ACC112 (cell line): ENCODE data around the gene C19orf73.

ENCODE experiments used
- H2AFZ ChIP-seq: fragments of 200-600 bp; sonication (generic); one replicate; pipeline ENCODE4 v1.6.0; 2017; ENCODE audit warnings: antibody characterized with exemption, low read length; ENCODE audit not compliant: unreplicated experiment
- H3K27ac ChIP-seq: fragments of 200-600 bp; sonication (generic); 2 replicates; pipeline ENCODE4 v1.5.1; 2014; ENCODE audit warnings: low read depth, mild to moderate bottlenecking, antibody characterized with exemption, low read length, moderate library complexity
- H3K27me3 ChIP-seq: fragments of 200-600 bp; sonication (generic); 2 replicates; pipeline ENCODE4 v1.6.1; 2014; ENCODE audit warnings: mild to moderate bottlenecking, antibody characterized with exemption, low read length, moderate library complexity, mixed read lengths; ENCODE audit not compliant: insufficient read depth
- H3K36me3 ChIP-seq: fragments of 200-600 bp; sonication (generic); 2 replicates; pipeline ENCODE4 v1.6.1; 2016; ENCODE audit warnings: mild to moderate bottlenecking, antibody characterized with exemption, low read length, moderate library complexity, mixed read lengths; ENCODE audit not compliant: insufficient read depth
- H3K4me1 ChIP-seq: fragments of 200-600 bp; sonication (generic); one replicate; pipeline ENCODE4 v1.6.1; 2016; ENCODE audit warnings: low read length, mixed read lengths; ENCODE audit not compliant: insufficient read depth, unreplicated experiment, control insufficient read depth
- H3K4me3 ChIP-seq: fragments of 200-600 bp; sonication (generic); 2 replicates; pipeline ENCODE4 v1.5.1; 2014; ENCODE audit warnings: mild to moderate bottlenecking, low read depth, low read length
- H3K79me2 ChIP-seq: fragments of 200-600 bp; sonication (generic); one replicate; pipeline ENCODE4 v1.6.0; 2016; ENCODE audit warnings: low read length; ENCODE audit not compliant: control insufficient read depth, unreplicated experiment, insufficient read depth

The C19orf73 gene

DNA sequence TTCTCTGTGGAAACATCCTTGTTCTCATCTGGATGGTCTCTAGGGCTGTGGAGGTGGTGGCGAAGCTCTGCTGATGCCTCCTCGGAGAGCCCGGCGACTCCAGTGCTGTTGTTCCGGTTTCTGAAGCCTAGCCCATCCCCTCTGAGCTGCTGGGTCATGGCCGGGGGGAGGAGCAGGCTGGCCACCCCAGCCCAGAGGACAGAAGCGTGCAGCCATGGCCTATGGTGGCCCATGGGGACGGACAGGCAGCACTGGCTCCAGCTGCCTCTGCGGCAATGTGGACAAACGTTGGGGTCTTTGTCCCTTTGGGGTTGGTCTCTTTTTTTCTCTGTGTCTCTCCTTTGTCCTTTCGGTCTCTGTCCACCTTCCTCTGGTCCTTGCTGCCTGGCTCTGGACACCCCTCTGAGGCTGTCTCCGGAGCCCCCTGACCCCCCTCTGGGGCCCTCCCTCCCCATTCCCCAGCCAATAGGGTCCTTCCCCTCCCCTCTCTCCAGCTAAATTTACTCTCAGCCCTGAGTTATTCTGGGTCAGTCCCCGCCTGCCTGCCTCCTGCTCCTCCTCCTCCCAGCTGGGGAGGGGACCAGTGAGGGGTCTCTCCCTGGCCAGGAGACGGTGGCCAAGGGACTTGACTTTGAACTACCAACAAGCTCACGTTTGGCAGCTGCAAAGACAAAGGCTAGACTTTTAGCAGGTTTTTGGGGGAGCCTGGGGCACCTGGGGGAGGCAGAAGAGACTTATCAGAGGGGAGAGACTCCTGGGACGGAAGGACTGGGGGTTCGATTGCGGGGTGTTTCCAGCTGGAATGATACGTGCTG lies 36.3 kb upstream of the C19orf73 start, which contains the start of gene HRC:
HRC (minus strand) TSS at position 392 of the 815 bp plus-strand sequence; CDS start at position 233, 159 bp downstream.
- Histone ChIP-seq H3K79me2 (peaks cover 6% of the 10 kb centered on the region), H3K4me3 (no peak within 1 kb of the TSS), H3K4me1 (no peaks in the 10 kb centered on the region), H3K27ac (no peak within 1 kb of the TSS), H2AFZ (no peak within 1 kb of the TSS), H3K27me3 (no peaks in the 10 kb centered on the region), H3K36me3 (no peaks in the 10 kb centered on the region)

DNA sequence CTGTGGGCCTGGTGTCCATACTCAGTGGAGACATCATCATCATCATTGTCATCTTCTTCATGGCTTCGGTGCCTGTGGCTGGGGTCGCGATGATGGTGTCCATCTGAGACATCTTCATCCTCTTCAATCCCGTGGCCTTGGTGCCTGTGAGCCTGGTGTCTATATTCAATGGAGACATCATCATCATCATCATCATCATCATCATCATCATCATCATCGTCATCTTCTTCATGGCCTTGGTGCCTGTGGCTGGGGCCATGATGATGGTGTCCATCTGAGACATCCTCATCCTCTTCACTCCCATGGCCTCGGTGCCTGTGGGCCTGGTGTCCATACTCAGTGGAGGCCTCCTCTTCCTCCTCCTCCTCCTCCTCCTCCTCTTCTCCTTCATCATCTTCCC lies 35.3 kb upstream of the C19orf73 start:
- no peaks in the 10 kb centered on the region for H3K27me3 ChIP-seq

DNA sequence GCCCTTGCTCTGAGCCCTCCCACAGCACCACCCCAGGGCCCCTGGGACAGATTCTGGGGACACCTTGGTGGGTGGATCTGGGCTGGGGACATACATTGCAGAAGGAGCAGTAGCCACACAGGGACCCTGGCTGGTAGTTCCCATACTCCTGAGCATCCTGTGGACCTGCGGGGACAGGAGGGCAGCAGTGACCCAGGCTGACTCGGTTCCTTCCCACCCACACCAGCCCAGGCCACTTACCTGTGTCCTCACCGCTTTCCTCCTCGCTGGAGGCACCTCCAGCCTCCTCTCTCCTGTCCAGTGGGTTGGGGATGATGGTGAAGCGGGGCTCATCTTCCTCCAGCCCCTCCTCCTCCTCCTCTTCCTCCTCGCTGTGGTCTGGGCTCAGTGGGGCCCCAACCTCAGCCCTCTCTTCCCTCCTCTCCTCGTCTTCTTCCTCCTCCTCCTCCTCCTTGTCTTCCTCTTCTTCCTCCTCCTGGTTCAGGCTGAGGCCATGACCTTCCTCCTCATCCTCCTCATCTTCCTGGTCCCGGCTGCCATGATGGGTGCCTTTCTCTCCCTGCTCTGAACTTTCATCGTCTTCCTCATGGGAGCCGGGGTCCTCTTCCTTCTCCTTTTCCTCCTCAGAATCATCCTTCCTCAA lies 34.3 kb upstream of the C19orf73 start:
- H3K4me3 ChIP-seq, result no peak overlapping the region
- H3K4me1 ChIP-seq, result no peaks in the 10 kb centered on the region
- H3K36me3 ChIP-seq, result no peaks in the 10 kb centered on the region
- no peak overlapping the region for H3K27ac ChIP-seq
- peaks cover 2% of the 10 kb centered on the region for H3K79me2 ChIP-seq
- H2AFZ ChIP-seq, result no peak overlapping the region
- no peaks in the 10 kb centered on the region for H3K27me3 ChIP-seq

More for the DNA sequence above, 35.3 kb upstream of the C19orf73 start:
- Histone ChIP-seq H3K79me2 (peaks cover 6% of the 10 kb centered on the region), H3K27ac (no peak overlapping the region), H3K36me3 (no peaks in the 10 kb centered on the region), H3K4me3 (no peak overlapping the region), H2AFZ (no peak overlapping the region), H3K4me1 (no peaks in the 10 kb centered on the region)

DNA sequence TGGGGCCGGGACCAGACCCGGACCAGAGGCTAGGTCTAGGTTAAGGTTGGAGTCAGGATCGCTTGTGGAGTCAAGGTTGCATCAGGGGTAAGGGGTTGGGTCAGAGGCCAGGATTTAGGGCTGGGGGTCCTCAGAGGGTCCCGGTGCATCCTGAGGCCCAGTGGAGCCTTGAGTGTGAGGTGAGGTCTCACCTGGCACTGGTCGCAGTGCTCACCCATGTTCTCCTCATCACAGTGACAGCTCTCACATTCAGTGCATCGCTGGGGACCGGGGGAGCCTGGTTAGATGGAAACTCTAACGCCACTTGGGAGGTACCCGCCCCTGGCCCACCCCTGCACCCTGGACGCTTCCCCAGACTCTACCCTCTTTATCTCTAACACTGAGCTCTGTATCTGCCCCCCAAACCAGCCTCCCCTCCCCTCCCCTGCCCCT lies 33.2 kb upstream of the C19orf73 start:
- Histone ChIP-seq H3K79me2 (no peaks in the 10 kb centered on the region), H3K4me3 (no peak overlapping the region; the same call in 1 of the 2 replicates), H3K27ac (no peak overlapping the region), H3K4me1 (no peaks in the 10 kb centered on the region), H2AFZ (no peak overlapping the region), H3K27me3 (no peaks in the 10 kb centered on the region), H3K36me3 (no peaks in the 10 kb centered on the region)

DNA sequence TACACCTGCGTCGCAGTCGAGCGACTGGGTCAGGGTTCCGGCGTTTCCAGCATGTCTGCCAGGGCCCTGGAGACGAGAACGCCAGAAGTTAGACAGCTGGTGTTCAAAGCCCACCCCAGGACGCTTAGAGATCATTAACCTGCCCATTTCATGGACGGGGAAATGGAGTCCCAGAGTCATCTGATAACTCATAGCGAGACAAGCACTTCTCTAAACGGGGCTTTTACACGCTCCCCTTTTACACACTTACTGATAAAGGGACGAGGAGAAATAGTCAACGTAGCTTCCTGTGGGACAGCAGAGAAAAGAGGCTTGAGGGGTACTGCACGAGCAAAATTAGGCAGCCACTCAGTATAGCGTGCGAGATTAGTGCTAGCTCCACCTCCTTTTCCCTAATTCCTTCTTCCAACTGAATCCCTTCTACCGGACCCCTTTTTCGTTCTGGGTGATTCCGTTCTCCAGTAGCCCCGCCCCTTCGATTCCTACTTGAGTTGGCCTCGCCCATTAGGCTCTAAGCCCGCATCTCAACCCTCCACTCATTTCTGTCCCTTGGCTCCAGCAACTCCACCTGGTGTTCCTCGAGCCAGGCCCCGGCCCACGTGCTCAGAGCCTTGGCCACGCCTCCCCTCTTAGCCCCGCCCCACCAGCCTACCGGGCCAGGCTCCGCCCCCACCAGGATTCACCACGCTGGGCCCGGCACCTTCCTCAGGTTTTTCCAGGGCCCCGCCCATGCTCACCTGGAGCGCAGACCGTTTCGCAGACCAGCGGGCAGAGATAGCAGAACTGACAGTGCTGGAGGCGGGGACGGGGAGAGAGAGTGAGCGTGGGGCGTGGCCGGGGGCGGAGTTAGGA lies 32.5 kb upstream of the C19orf73 start:
- no peak overlapping the region for H3K27ac ChIP-seq
- no peaks in the 10 kb centered on the region for H3K27me3 ChIP-seq
- H3K79me2 ChIP-seq, result no peaks in the 10 kb centered on the region
- peak overlapping the region; percentile 89 for H3K4me3 ChIP-seq
- H2AFZ ChIP-seq, result no peak overlapping the region
- H3K36me3 ChIP-seq, result no peaks in the 10 kb centered on the region
- no peaks in the 10 kb centered on the region for H3K4me1 ChIP-seq

DNA sequence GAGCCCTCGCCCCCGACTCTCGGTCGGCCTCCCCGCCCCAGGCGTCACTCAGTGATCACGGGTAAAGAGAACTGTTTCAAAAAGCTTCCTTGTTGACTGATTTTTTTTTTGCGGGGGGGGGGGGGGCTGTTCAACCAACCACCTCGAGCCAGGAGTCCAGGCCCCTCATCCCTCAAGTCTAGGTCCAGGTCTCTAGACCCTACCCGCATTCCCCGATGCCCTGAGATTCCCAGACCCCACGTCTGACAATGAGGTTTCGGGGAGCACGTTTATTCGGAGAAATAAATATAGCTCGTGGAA lies 32.0 kb upstream of the C19orf73 start:
- Histone ChIP-seq H3K4me1 (no peaks in the 10 kb centered on the region), H3K4me3 (peak overlapping the region; percentile 89), H2AFZ (no peak overlapping the region), H3K36me3 (no peaks in the 10 kb centered on the region), H3K27ac (no peak overlapping the region), H3K79me2 (no peaks in the 10 kb centered on the region), H3K27me3 (no peaks in the 10 kb centered on the region)

DNA sequence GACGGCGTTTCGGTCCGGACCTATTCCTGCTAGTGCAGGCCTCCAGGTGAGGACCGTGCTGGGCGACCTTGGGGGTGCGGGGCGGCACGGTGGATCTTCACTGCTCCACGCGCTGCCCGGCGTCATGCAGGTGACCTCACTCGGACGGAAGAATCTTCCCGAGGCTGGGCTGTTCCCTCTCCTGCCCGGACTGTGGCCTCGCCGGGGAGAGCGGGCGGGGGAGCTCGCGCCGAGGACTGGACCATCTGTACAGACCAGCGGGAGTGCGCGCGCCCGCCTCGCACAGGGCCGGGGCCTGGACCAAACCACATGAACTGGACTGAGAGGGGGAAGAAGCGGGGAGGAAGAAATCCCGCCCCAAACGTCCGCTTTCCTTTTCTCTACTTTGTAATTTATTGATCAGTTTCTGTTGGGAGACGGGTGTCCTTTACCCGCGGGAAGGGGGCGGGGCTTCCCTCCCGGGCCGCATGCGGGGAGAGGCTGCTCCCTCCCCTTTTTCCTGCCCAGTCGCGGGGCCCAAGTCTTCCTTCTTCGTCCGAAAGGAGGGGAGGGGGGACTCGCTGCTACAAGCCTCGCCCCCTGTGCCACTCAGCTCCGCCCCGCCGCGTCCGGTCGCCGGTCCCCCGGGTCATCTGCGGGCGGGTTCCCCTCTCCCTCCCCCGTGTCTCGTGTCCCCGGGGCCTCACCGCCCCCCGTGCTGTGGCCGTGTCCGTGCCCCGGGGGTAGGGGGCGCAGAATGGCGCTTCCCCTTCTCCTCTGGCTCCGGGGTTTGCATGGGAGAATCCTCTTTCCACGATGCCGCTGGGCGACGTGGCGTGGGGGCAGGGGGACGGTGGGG lies 31.4 kb upstream of the C19orf73 start:
- Histone ChIP-seq H3K79me2 (no peaks in the 10 kb centered on the region), H3K4me1 (no peaks in the 10 kb centered on the region), H3K36me3 (no peaks in the 10 kb centered on the region), H3K27me3 (no peaks in the 10 kb centered on the region), H3K27ac (no peak overlapping the region), H2AFZ (peak overlapping the region; percentile 80), H3K4me3 (peak overlapping the region; percentile 89)

DNA sequence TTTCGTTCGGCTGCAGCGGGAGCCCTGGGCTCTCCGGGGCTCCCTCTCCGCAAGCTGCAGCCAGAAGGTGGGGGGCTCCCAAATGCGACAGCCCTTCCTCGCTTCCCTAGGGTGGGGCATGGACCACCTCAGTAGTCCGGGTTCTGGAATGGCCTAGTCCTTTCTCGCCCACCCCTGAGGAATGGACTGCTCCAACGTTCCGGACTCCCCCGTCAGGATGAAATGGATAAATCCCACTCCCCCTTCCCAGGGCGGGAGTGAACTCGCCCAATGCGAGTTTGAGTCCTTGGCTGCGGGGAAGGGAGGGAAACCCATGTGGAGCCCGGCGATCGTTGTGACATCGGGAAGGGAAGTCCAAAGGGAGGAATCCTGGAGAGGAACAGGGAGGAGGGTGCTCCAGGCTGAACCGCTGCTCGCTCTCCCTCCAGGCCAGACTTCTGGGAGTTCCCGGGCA lies 30.7 kb upstream of the C19orf73 start:
- H3K27ac ChIP-seq, result no peak overlapping the region
- peak overlapping the region; percentile 80 for H2AFZ ChIP-seq
- H3K79me2 ChIP-seq, result no peaks in the 10 kb centered on the region
- H3K36me3 ChIP-seq, result no peaks in the 10 kb centered on the region
- H3K4me3 ChIP-seq, result peak overlapping the region; percentile 89
- H3K4me1 ChIP-seq, result no peaks in the 10 kb centered on the region
- H3K27me3 ChIP-seq, result no peaks in the 10 kb centered on the region

DNA sequence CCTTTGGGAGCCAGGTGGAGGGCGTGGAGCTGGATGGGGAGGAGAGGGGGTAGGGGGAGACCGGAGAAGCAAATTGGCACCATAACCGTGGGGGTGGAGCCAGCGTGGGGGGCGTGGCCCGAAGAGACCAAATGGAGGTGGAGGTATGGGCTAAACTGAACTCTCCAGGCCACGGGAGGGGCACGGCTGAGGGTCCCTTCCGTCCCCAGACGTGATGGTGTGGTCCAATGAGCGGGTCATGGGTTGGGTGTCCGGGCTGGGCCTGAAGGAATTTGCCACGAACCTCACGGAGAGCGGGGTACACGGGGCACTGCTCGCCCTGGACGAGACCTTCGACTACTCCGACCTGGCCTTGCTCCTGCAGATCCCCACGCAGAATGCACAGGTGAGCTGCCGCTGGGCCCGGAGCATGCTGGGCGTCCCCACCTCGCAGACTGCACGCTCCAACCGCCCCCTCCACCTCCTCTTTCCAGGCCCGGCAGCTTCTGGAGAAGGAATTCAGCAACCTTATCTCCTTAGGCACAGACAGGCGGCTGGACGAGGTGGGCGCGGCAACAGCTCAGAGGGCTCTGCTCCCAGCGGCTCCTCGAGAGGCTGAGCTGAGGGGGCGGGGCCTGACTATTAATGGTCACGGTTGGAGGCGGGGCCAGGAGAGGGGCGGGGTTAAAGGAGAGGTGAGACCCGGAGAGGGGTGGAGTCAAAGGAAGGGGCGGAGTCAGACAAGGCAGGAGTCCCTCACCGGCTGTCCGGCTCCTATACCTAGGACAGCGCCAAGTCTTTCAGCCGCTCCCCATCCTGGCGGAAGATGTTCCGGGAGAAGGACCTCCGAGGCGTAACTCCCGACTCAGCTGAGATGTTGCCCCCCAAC lies 30.1 kb upstream of the C19orf73 start:
- H3K4me3 ChIP-seq, result peak overlapping the region; percentile 89
- H2AFZ ChIP-seq, result peak overlapping the region; percentile 80
- no peaks in the 10 kb centered on the region for H3K36me3 ChIP-seq
- H3K27ac ChIP-seq, result no peak overlapping the region
- H3K27me3 ChIP-seq, result no peaks in the 10 kb centered on the region
- H3K4me1 ChIP-seq, result no peaks in the 10 kb centered on the region
- H3K79me2 ChIP-seq, result no peaks in the 10 kb centered on the region
